COLO668 (cell line): ENCODE results near the gene FLNB.
"Not testable (repeated sequence)": the region's sequence is repeated elsewhere in the genome, so short reads cannot be mapped to it uniquely, and the experiment has no call there.

Source experiments
- DNase-seq: peaks from one replicate; lab custom pipeline; 2025; ENCODE audit not compliant: unreplicated experiment; lab: John Stamatoyannopoulos, UW

FLNB gene

DNA sequence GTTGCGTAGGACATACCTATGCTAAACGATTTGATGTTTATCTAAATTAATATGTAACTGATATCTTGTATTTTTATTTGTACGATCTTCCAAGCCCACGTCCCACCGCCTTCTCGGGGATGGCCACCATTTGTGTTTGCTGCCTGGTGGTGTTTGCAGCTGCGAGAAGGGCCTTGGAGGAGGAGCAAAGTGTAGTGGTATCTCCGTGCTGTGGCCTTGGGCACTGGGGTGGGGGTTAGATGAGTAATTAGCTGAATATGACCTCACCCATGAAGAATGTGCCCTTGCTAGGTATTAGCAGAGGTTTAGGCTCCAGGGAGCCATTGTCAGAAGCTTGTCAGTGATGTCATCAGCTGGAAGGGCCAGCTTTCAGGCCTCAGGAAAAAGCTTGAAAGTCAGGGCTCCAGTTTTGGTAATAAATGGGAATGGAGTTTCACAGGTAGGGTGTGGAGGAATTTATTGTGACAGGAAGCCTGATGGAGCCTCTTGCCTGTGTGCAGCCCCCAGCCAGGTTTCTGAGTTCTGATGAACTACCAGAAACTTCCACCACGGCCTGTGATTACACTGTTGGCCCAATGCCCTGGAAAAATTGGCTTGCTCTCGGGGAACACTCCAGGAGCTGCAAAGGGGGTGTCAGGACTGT, 41.0 kb downstream of the FLNB start:
- no peak for DNase-seq

- DNase-seq: no peak
Observed at GRCh38 chr3:58051196-58051595, 43.0 kb downstream of the FLNB start.

GRCh38 chr3:58051658-58052261, 43.5 kb downstream of the FLNB start:
- DNase-seq: not testable (repeated sequence)

- no peak for DNase-seq
Observed at GRCh38 chr3:58052373-58053273, 44.4 kb downstream of the FLNB start.

DNA sequence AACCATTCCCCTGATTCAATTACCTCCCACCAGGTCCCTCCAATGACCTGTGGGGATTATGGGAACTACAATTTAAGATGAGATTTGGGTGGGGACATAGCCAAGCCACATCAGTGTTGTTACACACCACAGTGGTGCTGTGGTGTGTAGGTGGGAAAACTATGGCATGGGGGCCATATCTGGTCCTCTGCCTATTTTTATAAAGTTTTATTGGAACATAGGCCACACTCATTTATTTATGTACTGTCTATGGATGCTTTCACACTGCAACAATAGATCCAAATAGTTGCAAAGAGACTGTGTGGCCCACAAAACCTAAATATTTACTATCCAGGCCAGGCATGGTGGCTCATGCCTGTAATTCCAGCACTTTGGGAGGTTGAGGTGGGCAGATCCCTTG, 46.4 kb downstream of the FLNB start:
- no peak for DNase-seq

- no peak for DNase-seq
Observed at GRCh38 chr3:58055314-58055713, 47.1 kb downstream of the FLNB start.

DNA sequence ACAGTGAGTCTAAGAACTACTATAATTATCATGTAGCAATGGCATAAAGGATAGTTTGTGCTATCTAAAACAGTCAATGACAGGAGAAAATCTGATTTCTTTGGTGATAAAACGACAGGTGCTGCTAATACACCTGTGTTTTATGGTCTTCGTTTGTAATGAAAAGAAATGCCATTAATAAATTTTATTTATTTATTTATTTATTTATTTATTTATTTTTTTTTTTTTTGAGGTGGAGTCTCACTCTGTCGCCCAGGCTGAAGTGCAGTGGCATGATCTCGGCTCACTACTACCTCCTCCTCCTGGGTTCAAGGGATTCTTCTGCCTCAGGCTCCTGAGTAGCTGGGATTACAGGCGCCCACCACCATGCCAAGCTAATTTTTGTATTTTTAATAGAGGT, 47.7 kb downstream of the FLNB start:
- not testable (repeated sequence) for DNase-seq

DNA sequence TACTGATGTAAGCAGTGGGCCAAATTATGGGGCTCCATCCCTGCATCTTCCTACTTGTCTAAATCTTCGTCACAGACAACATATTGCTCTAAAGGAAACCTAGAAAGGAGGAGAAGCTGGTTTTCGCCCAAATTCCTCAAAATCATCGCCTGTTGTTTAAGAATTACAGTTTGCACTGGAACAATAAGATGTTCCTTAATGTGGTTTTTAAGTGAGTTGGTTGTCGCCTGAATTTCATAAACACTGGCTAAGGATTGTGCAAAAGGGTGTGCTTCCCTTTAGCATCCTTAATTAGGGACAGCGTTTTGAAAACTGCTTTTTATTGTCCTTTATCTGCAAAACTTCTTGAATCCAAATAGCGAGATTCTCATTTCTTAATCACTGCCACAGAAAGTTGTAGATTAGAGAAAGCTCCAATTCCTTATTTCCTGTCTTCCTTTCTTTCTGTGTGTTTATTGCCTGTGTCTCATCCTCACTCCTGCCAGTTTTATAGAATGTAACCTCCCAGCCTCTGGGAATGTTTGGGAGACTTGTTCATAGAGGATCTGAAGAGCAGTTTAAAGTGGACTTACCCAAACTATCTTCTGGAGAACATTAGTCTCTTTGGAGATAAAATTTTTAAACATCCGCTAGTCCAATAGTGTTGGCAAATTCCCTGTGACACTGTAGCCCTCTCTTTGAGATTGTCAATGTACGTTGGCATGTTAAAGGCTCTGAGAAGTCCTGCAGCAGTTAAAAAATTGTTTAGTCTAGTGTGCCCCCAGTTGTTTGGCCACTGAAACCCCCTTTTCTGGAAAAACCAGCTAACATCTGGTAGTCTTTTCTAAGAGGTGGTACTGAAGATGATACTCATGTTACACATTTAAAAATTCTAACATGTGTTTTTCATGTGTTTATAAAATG, 50.4 kb downstream of the FLNB start:
- DNase-seq: no peak

DNA sequence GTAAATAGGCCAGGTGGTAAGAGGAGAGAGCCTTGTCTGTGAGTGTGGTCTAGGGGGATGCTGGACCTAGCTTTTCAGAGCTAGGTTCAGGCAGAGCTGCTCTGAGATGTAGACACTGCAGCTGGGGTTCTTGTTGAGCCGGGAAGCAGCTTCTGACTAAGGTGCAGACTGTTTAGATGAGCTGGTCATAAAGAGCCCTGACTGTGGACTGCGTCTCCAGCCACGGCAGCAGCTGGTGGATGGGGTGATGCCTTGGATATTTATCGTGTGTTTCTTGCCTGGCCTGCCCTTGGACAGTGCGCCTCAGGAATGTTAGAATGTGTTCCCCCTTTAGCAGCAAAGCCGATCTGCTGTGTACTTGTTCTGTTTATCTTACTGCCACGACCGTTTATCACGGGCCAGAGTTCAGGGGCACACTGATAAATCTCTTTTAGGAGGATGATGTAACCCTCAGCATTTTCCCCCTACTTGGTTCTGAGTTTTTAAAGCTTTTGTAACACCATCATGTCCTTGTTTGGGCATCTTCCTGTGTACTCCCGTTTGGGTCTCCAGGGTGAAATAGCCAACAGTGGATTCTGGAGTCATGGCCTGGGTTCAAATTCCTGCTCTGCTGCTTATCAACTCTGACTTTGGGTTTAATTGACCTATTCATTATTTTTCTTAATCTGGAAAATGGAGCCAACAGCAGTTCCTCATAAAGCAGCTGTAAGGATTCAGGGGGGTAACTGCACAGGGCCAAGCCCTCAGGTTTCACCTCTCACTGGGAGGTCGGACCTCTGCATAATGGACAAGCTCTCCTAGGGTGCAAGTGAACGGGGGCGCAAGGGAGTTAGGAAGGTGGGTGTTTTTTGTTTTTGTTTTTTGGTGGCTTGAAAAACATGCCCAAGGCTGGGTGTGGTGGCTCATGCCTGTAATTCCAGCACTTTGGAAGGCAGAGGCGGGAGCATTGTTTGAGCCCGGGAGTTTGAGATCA, 51.4 kb downstream of the FLNB start:
- DNase-seq: peak; percentile 25

DNA sequence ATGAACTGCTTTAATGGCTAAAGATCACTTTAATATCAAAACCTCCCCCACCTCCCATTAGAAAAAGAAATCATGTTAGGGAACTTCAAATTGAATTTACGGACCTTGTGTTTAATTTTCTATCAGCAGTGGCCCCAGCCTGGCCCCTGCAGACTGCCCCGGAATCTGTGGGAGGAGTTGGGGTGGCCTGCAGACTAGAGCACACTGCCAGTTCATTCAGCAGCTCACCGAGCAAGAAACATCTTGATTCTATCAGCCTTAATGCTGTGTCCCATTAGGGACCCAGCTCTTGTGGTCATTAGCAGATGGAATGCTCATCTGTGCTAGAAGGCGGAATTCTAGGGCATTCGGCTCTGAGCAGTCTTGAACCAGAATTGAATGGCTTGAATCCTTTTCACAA, 54.2 kb downstream of the FLNB start:
- no peak for DNase-seq

GRCh38 chr3:58063022-58063815, 55.0 kb downstream of the FLNB start:
- DNase-seq: no peak

GRCh38 chr3:58064923-58065638, 56.9 kb downstream of the FLNB start:
- DNase-seq: no peak

DNA sequence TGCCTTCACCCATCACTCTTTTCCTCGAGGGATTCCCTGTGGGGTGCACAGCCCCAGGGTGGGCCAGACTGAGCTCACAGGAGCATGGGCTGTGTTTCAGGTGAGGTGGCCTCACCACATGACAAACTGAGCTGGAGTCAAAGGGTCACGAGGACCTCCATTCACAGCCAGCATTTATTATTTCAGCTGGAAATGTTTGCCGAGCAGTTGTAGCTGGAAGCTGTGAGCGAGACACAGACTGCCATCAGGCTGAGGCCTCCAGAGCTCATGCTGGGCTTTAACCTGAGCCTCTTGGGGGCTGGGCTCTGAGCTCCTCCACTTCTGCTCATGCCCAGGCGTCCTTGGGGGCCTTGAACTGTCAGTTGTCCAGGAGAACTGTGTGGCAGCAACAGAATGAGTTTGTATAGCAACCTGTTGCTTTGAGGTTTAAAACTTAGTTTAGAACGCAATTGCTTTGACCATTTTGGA, 57.5 kb downstream of the FLNB start:
- DNase-seq: peak; percentile 46

DNA sequence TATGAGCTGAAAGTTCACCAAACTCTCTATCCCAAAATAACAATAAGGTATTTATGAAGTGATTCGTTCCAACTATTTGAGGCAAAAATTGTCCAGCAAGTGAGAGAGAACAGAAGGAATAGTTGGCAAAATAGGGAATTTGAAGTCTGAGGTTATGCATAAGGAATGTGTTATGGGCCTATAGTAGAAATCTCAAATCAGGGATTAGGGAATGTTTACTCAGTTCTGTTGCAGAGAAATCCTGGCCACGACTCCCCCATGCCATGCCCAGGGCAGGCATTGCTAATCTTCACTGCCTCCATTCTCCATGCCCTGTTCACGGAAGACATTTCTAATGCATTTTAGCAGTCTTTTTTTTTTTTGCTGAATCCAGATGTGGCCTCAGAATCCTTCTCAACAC, 58.6 kb downstream of the FLNB start:
- no peak for DNase-seq

DNA sequence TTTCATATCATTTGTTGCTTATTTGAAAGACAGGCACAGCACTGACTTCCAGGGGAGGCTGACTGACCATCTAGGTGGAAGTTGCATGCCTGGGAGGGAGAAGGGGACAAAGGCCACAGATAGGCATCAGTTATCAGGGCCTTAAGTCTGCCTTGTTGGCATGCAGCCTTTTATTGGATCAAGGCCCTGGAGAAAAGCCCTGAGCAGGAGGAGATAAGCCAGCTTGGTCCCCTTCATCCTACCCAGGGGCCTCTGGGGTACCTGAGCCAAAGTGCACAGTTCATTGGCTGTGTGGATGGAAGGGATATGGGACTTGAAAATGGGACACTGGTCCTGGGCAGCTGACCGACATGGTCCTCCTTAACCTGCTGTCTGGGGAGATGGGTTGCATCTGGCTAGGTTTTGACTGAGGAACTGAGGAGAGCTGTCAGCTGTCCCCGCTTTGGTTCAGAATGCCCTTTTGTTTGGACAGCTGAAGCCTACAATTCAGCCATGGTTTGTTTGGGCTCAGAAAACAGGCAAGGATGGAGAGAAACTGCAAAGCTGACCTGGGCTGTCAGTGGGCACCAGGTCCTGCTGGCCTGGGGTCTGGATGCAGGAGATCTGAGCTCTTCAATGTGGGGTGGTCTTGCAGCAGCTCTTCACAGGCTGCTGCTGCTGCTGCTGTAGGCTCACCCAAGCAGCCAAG, 60.0 kb downstream of the FLNB start:
- peak; percentile 15 for DNase-seq

DNA sequence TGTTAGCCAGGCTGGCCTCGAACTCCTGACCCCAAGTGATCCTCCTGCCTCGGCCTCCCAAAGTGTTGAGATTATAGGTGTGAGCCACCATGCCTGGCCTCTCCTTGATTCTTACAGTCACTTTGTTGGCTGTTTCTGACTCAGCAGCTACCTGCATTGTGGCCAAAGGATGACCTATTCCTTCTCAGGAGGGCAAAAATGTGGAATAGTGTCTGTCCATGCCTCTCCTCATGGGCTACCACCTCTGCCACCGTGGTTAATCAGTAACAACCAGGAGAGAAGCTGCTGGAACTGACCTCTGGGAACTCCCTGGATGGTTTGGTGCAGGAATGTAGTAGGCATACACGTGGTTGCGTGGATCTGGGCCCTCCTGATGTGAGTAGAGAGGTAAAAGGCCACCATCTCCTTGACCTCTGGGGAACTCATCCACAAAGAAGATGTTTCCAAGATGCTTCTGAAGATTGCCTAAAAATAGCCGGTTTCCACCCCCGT, 63.3 kb downstream of the FLNB start:
- DNase-seq: no peak

DNA sequence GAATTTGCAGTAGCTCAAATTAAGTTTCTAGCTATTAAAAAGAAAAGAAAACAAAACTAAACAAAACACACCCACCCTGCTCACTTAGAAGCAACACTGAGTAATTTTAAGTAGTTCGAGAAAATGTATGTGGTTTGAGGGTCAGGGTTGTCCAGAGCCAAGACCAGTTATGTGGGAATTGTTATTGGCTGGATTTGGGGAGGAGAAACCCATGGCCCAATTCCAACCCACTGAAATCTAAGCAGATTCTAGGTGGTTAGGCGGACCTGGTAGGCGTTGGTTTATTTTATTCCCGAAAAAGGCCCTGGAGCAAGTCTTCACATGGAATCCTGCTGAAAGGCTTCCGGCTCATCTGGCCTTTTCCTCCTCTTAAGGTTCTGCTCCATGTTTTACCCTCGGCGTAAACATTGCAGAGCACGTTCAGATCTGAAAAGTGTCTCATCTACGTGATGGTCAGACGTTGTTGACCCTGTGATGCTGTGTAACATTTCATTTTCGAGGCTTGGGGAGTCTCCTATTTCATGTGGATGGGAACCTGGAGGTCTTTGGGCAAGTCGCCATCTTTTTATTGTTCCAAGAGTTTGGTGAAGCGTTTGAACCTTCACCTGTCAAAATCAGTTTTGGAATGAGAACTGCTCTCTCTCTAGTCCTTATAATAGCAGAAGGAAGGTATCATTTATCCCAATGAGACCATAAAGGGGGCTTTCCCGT, 64.0 kb downstream of the FLNB start:
- DNase-seq: no peak
